Measurements from ENCODE around the gene VEPH1.

The VEPH1 gene

DNA sequence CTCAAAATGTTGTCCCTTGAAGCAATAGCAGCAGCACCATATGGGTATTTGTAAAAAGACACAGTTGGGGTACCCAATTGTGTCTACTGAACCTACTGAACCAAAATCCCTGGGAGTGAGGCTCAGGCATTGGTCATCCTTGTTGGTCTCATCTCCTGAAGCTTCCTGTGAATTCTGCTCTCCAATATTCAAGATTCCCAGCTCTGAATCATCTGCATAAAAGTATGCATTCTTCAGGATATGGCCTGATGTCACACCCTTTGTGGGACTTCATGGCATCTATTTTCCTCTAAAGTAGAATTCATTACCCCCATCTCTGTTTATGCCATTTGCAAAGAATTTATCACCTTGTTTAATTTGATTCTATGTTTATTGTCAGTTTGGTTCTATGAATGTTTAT is 79.9 kb downstream of the VEPH1 start:
- no peak for DNase-seq

DNA sequence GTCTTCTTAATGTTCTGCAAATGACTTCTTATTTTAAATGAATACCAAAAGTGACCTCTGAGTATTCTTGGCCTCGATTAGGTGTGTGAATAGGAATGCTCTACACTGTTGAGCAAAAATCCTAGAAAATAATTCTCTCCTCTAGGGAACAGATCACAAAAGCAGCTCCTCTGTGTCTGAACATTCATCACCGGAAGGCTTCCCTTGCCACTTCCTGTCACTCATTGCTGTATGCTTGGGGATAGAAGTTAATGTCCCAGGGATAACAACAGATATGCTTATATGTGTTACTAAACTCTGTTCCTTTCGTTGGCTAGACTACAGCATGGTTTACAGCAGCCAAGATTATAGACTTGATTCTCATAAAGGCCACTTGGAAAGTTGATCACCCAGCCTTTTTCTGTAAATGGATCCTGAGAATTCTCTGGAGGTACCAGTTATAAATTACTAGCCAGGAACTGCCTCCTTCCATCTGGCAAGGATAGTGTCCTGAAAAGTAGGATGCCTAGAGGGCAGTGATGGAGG is 82.5 kb downstream of the VEPH1 start:
- DNase-seq: no peak

DNA sequence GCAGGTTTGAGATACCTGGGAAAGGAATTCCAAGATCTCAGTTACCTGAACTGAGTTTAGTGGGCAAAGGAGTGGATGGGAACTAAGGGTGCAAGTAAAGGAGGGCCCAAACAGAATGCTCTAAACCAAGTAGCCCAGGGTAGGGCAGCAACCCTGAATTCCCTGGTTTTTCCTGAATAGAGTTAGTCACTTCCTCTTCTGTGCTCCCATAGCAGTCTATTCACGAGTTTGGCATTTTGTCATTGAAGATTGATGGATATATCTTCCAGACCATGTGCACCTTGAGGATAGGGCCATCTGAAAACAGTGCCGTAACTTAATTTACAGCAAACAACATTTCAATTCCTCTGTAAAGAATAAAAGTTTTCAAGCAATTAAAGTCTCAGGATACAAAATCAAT is 85.1 kb downstream of the VEPH1 start:
- DNase-seq: no peak

DNA sequence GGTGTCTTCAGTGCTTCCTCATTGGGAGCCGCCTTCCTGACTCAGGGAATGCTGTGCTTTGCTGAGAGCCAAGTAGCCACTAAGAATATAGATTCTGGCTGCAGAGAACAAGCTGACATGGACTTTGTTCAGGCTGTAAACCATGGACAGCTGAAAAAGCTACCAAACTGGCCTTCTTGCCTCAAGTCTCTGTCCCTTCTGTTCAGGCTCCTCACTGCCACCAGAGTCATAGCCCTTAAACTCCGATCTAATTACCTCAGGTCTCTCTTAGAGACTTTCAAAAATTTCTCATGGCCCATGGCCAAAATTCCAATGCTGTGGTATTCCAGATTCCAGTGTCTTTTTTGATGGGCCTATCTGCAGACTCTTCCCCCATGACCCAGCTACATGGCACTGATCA is 86.0 kb downstream of the VEPH1 start:
- no peak for DNase-seq

DNA sequence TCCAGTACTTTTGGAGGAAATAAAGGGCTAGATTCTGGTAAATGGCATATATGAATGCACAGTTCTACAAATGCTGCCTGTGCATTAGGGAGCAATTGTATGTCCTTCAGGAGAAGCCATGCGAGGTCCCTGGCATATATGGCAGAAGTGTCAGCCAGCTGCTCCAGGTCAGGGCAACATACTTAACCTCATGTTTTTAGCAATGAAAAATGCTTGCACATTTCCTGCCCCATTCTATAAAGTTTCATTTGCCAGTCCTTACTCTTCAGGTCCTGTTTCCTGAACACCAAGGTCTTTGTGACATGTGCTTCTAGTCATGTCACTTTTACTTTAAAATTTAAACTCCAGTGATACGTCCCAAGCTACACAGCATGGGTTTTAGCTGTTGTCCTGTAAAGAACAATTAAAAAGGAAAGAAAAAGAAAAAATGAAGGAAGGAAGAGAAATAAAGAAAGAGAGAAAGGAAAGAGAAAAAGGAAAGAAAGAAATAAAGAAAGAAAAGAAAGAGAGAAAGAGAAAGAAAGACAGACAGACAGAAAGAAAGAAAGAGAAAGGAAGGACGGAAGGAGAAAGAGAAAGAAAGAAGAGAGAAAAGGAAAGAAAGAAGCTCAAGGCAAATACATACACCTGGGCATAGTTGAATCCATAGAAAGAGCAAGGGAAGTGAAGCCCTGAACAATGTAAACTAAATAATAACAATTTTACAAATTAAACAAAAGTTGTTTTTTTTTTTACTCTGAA is 86.7 kb downstream of the VEPH1 start:
- no peak for DNase-seq

DNA sequence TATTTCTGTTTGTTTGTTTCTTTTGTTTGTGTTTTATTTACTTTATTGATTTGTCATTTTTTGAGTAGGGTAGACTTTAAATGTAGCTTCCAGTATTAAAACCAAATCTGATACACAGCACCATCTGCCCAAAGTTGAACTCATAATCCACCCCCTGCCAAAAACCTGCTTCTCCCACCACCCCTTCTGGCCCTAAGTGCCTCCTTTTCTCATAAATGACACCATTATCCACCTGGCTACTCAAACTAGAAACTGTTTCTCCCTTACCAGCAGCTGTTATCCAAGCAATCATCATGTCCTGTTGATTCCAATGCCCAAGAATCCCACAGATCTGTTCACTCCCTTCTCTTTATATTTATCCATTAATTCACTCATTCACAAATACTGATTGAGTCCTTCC is 88.4 kb downstream of the VEPH1 start:
- DNase-seq: no peak

DNA sequence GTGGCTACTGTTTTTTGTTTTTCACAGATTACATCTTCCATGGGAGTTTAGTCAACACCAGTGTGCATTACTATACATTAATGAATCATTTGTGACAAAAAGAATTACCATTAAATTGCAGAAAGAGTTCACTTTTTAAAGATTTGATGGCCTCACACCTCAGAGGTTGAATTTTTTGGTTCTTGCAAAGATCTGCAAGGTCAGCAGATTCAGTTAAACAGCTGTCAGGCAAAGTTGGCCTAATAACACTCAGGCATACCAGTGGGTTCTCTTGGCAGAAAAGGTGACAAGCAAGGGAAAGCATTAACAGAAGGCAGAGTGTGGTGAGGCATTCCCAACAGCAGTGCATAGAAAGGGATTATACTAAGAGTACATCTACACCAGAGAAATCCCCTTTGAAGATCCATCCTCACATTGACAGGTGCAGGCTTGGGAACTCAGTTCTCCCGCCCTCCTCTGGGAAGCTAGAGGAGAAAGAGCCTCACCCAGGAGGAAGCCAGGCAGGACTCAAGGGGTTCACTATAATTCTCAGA is 90.8 kb downstream of the VEPH1 start:
- no peak for DNase-seq

DNA sequence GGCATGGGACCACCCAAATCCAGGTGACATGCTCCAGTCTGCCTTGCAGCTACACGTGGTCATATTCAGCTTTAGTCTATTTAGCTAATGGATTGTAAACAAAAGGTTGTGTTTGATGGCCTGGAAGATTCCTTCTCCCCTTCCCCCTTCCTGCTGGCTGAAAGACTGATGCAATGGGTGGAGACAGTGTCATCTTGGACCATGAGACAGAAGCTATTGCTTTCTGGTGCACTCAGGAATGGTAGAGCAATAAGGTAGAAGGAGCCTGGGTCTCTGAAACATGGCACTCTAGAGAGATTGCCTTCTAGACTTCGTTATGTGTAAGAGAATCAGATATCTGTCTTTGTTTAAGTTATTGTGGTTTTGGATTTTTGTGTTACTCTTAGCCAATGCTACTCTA is 92.3 kb downstream of the VEPH1 start:
- DNase-seq: no peak

DNA sequence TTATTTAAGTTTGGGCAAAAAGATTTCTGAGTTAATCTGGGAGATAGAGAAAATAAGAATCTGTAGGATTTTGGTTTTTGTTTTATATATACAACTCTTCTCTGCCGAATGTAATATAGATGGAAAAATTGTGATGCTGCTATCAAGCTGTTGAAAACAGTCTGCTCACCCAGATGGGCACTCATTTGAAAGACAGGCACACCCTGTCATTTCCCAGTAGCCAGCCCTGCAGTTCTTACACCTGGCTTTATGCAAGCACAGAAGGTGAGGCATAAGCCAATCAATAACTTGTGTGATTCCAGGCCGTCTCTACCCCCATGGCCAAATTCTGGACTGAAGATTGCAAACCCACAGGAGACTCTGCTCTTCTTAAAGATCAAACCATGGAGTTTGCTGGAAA is 93.7 kb downstream of the VEPH1 start:
- DNase-seq: no peak

DNA sequence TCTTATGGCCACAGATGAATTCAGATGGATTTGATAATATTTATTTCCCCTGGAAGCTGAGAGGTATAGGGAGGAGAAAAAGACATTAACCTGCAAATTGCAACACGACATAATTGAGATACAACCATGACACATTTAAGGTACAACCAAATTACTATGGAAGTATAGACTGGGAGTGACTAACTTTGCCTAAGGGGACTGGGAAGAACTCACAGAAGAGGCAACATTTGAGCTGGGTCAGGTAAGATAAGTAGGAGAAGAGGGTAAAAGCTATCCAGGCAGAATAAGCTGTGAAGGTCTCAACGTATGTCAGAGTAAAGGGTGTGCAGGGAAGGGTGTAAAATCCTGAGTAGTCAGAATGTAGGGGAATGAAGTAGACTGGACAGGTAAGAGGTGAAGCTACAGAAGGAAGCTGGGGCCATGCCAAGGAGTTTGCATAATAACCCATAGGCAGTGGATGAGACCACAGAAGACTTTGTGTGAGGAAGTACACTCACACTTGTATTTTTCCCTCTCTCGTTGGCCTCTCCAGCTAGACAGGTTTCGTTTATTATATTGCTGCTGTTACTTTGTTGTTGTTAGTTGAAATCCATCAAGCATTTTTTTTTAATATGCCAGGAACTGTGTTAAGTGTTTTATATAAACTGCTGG is 94.6 kb downstream of the VEPH1 start:
- no peak for DNase-seq

DNA sequence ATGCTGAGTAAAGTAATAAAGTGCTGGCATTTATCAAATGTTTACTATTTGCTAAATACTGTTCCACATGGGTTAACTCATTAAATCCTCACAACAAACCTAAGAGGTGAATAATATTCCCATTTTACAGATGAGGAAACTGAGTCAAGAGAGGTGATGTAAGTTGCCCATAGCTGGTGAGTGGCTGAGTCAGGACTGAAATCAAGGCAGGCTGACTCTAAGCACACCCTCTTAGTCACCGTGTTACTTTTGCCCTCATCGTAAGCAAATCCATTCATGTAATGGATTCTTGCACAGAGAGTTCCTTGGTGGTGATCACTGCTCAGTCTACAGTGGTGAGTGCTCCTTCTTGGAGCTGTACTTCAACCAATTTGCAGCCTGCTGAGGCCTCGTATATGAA is 95.4 kb downstream of the VEPH1 start:
- DNase-seq: no peak

DNA sequence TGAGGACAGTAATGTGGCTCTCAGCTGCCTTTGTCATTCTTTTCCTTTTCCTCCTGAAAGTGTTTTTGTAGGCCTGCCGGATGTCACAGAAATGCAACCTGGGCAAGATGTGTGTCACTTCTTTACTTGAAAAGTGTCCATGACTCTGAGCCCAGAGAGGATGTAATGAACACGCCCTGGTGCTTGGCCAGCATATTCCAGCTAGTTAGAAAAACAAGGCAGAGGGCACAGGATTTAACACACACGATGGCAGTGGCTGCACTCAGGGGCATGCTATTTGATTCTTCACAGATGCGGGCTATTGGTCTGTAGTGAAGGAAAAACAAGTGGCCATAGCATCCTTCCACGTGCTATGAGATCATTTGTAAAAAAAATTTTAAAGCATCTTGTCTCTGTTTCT is 96.8 kb downstream of the VEPH1 start:
- DNase-seq: no peak

DNA sequence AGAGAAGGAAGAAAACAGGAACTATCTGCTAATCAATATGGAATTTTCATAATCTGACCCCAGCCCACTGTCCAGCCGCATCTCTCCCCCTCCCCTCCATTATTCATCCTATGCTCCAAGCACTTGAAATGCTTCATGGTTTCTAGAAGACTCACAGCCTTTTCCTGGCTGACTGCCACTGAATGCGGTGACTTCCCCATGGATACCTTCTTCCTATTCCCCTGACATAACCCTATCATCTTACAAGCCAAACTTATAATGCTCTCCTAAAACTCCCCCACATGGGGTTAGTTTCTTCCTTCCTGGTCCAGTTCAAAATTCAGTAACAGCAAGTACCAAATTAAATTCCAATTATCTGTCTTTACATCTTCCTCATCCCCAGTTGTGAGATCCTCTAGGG is 97.8 kb downstream of the VEPH1 start:
- DNase-seq: no peak

DNA sequence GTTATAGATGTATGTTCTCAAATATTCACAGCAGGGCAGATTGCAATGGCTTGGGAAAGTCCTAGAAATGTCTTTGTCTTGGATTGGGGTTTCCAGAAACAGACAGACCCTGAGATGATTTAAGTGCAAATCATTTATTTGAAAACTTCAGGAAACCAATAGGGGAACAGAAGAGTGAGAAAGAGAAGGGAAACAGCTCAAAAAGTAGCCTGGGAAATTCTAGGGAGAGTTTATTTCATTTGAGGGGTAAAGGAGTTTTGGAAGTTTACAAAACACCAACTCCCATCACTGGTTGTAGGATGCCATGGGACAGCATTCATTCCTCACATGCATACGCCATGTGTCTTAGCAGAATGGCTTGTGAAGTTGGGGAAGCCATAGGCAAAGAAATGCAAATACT is 98.8 kb downstream of the VEPH1 start:
- DNase-seq: no peak

DNA sequence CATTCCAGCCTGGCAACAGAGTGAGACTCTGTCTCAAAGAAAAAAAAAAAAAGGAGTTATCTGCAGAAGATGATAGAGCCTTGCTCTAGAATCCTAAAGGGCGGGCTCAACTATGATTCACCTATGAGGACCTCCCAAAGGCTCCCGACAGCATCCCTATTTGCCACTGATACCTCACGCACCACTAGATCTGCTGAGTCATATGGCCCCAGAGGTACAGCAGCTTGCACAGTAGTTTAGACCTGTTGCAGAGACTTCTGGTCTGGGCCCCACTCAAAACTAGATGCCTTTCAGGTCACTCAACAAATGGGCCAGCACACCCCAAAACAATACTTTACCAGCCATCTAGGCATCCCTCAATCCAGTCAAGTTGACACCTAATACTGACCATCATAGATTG is 104.6 kb downstream of the VEPH1 start:
- DNase-seq: no peak

DNA sequence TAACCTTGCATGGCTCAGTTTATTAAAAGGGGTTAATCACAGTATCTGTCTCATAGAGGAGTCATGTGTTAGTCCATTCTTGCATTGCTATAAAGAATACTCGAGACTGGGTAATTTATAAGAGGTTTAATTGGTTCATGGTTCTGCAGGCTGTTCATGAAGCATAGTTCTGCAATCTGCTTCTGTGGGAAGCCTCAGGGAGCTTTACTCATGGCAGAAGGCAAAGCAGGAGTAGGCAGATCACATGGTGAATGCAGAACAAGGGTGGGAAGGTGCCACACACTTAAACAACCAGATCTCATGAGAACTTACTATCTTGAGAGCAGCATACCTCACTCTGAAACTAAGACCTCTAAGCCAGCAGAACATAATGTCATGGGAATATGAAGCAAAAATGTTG is 108.8 kb downstream of the VEPH1 start:
- no peak for DNase-seq

DNA sequence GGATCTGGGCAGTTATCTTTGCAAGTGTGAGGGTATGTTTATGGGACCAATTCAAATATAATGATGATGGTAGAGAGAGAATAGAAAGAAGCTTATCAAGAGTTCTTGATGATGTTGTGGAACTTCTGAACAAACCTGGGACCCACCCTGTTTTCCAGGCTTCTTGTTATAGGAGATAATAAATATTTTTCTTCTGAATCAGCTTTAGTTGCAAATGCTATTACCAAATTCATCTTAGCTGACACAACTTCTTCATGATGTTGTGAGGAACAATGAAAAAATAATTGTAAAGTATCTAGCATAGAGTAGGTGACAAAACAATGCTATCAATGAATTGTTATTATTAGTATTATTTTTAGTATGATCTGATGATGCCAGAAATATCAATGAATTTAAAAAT is 110.1 kb downstream of the VEPH1 start:
- no peak for DNase-seq

DNA sequence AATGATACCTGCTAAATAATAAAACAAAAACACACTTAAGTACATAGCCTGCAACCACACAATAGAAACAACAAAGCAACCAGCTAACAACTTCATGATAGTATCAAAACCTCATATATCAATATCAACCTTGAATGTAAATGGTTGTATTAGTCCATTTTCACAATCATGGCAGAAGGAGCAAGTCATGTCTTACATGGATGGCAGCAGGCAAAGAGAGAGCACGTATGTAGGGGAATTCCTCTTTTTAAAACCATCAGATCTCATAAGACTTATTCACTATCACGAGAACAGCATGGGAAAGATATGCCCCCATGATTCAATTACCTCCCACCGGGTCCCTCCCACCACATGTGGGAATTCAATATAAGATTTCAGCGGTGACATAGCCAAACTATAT is 111.1 kb downstream of the VEPH1 start:
- no peak for DNase-seq

DNA sequence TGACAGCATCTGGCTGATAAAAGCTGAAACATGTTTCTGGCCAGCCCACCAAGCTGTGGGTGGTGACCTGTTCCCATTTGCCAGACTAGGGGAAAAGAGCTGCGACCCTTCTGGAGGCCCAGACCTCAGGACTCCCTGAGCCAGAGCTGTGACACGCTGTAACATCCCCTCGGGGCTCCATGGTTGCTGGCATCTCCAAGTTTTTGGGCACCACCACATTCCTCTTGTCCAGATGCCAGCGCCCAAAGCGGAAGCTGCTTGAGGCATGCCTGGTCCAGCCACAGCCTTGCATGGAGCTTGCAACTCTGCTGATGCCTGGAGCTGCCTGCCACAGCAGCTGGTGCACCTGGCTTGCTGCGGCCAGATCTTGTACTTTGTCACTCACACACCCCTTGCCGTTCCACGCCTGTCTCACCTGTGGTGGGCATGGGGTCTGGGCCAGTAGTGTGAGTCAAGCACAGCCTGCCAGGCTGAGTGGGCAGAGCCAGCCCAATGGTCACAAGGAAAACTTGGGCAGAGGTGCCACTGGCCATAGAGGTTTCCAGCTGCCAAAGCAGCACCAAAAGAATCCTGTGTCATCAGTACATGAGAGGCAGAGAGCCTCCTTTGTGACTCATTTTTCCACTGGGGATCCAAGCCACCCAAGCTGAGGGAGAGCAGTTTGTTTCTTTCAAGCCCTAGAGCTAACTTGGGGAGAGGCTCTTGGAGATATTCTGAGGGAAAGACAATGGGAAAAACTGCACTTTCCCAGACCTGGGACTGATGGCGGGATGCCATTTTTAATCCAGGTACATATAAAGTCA is 112.3 kb downstream of the VEPH1 start:
- no peak for DNase-seq

DNA sequence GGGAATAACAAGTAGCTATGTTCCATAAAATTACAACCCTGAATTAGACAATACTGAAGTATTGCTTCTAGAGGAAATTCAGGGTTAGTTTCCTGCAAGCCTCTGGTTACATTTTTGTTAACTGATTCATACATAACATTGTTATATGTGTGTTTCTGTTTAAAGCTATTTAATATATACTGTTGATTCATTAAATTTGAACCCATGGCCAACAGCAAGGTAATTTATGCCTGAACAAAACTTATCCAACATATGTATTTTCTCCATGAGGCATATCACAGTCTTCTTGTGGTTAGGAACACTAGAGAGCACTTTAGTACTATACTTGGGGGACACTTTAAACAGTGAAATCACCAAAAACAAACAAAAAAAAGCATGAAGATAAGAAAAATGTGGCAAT is 114.2 kb downstream of the VEPH1 start:
- DNase-seq: no peak

DNA sequence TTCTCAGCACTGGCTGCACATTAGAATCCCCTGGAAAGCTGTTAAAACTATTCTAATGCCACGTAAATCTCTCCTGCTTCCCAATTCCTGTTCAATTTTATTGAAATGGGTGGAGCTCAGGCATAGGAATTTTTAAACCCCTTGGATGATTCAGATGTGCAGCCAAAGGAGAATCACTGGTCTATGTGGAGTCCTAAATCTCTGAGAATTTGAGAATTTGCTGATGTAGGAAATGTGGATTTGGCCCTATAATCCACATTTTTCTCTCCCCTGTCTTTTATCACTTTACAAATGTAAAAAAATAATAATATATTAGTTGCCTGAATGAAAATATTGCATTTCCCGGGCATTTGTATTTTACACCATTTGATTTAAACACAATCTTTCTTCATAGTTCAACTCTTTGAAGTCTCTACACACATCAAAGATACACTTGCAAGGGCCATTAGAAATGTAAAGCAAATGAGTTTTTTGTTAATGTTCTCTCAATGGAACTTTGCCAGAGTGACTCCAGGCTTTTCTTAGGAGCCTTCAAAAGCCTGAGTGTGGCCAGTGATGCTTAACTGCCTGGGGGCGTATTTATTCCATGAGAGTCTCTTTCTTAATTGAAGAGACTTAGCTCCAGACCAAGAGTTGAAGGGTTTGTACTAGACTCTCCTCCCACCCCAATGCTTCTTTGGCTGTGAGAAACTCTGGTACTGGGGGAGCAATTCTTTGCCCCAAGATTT is 115.3 kb downstream of the VEPH1 start:
- DNase-seq: no peak

DNA sequence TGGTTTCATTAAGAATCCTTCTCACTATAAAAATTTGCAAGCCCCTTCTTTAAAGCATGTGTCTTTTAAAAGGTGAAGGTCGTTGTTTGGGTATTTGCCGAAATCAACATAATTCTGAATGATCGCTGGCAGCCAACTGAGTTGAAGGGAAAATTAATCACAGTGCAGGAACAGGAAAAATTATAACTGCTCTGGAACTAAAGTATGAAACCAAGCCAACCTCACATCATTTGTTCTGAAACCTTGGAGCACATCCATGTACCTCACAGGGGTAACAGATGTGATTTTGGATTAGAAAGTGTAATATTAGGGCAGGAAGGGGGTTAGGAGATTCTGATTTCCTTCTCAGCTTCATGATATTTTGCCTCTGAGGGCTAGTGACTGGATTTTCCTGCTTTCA is 118.7 kb downstream of the VEPH1 start:
- DNase-seq: no peak

DNA sequence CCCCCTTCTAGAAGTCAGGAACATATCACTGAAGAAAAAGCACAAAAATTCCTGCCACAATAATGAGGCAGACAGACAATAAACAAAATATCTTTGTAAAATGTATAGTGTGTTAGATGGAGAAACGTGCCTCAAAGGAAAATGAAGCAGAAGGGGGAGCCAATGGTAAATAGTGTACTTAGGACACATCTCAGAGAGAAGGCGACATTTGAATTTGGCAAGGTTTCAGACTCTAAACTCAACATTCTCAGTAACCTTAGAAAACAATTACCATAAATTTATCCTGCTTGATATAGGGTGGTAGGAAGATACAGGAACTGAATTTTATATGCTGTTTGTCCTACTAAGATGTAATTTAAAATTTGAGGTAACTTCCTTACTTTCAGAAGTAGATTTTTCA is 119.2 kb downstream of the VEPH1 start:
- DNase-seq: no peak
